Activated T-helper 17 cell treated with anti-CD3 and anti-CD28 coated beads, Interleukin-2, amount 50 U/mL, for 72 hours (primary cell): Measurements from ENCODE around the gene TMA16. TPM values are rescaled to one million over a fixed set of nuclear protein-coding genes. Genes with fewer than 3 reads are reported as not detected.

ENCODE experiments used
- ATAC-seq: fragments of 150-1000 bp; cut with Tn5 transposase; replicated peaks from 2 replicates; pipeline ENCODE4 v1.10.0; 2021; ENCODE audit warnings: mild to moderate bottlenecking, moderate library complexity
- H3K27ac Mint-ChIP-seq: one replicate; pipeline ENCODE4 v1.8.0; 2022; ENCODE audit warnings: mixed read lengths
- H3K27me3 Mint-ChIP-seq: one replicate; pipeline ENCODE4 v1.8.0; 2022; ENCODE audit warnings: mixed read lengths
- H3K36me3 Mint-ChIP-seq: one replicate; pipeline ENCODE4 v1.8.0; 2022; ENCODE audit warnings: low read depth, mild to moderate bottlenecking, mixed read lengths
- H3K4me1 Mint-ChIP-seq: one replicate; pipeline ENCODE4 v1.8.0; 2022; ENCODE audit warnings: mixed read lengths
- H3K4me3 Mint-ChIP-seq: one replicate; pipeline ENCODE4 v1.8.0; 2022; ENCODE audit warnings: mild to moderate bottlenecking, mixed read lengths
- H3K9me3 Mint-ChIP-seq: one replicate; pipeline ENCODE4 v1.8.0; 2022; ENCODE audit warnings: mixed read lengths
- total RNA-seq, 2 donors: library from RNA; stranded (reverse); gene quantifications; one replicate each; pipeline ENCODE4 v1.2.3, GENCODE V29; 2022

Gene TMA16
- total RNA-seq, 2 donors from 2014 or later = 21.7 to 37.7 TPM

GRCh38 chr4:163486321-163486720, 8.2 kb upstream of the TMA16 start:
- ATAC-seq = no peak
- Mint-ChIP-seq H3K9me3 (no peaks in the 10 kb centered on the region), H3K27me3 (peaks cover 11% of the 10 kb centered on the region), H3K4me3 (no peak overlapping the region), H3K36me3 (no peaks in the 10 kb centered on the region), H3K4me1 (peaks cover 5% of the 10 kb centered on the region), H3K27ac (no peak overlapping the region)

- no peak for ATAC-seq
- peaks cover 9% of the 10 kb centered on the region for H3K27me3 Mint-ChIP-seq
- no peaks in the 10 kb centered on the region for H3K36me3 Mint-ChIP-seq
- H3K4me3 Mint-ChIP-seq = no peak overlapping the region
- H3K9me3 Mint-ChIP-seq = no peaks in the 10 kb centered on the region
- H3K4me1 Mint-ChIP-seq = peaks cover 5% of the 10 kb centered on the region
- no peak overlapping the region for H3K27ac Mint-ChIP-seq
Observed at GRCh38 chr4:163489929-163490328, 4.6 kb upstream of the TMA16 start.

GRCh38 chr4:163492951-163493504, 1.5 kb upstream of the TMA16 start:
- H3K4me1 Mint-ChIP-seq = peaks cover 21% of the 10 kb centered on the region
- no peak for ATAC-seq
- peaks cover 14% of the 10 kb centered on the region for H3K36me3 Mint-ChIP-seq
- H3K27ac Mint-ChIP-seq = peak overlapping the region; percentile 98
- H3K9me3 Mint-ChIP-seq = no peaks in the 10 kb centered on the region
- H3K27me3 Mint-ChIP-seq = peaks cover 8% of the 10 kb centered on the region
- H3K4me3 Mint-ChIP-seq = peak overlapping the region; percentile 92

- H3K27ac Mint-ChIP-seq = peak overlapping the region; percentile 98
- peak overlapping the region; percentile 92 for H3K4me3 Mint-ChIP-seq
- H3K27me3 Mint-ChIP-seq = peaks cover 4% of the 10 kb centered on the region
- H3K9me3 Mint-ChIP-seq = no peaks in the 10 kb centered on the region
- H3K4me1 Mint-ChIP-seq = peaks cover 17% of the 10 kb centered on the region
- ATAC-seq = peak; percentile 50
- H3K36me3 Mint-ChIP-seq = peaks cover 14% of the 10 kb centered on the region
Observed at GRCh38 chr4:163493643-163494359, 689 bp upstream of the TMA16 start.

GRCh38 chr4:163495900-163496299, 1.4 kb downstream of the TMA16 start:
- Mint-ChIP-seq H3K4me1 (peaks cover 17% of the 10 kb centered on the region), H3K9me3 (no peaks in the 10 kb centered on the region), H3K36me3 (peaks cover 19% of the 10 kb centered on the region), H3K27ac (peak overlapping the region; percentile 98), H3K27me3 (no peaks in the 10 kb centered on the region), H3K4me3 (peak overlapping the region; percentile 92)
- ATAC-seq = peak; percentile 10

GRCh38 chr4:163500586-163500985, 6.1 kb downstream of the TMA16 start:
- Mint-ChIP-seq H3K36me3 (peaks cover 19% of the 10 kb centered on the region), H3K4me1 (peaks cover 21% of the 10 kb centered on the region), H3K27ac (no peak overlapping the region), H3K27me3 (no peaks in the 10 kb centered on the region), H3K9me3 (no peaks in the 10 kb centered on the region), H3K4me3 (no peak overlapping the region)
- ATAC-seq = no peak

GRCh38 chr4:163505374-163505773, 10.9 kb downstream of the TMA16 start:
- H3K36me3 Mint-ChIP-seq = peaks cover 47% of the 10 kb centered on the region
- ATAC-seq = no peak
- H3K27me3 Mint-ChIP-seq = no peaks in the 10 kb centered on the region
- no peaks in the 10 kb centered on the region for H3K9me3 Mint-ChIP-seq
- H3K4me1 Mint-ChIP-seq = peaks cover 5% of the 10 kb centered on the region
- no peak overlapping the region for H3K27ac Mint-ChIP-seq
- no peak overlapping the region for H3K4me3 Mint-ChIP-seq

- no peak overlapping the region for H3K4me3 Mint-ChIP-seq
- peaks cover 4% of the 10 kb centered on the region for H3K4me1 Mint-ChIP-seq
- peaks cover 95% of the 10 kb centered on the region for H3K36me3 Mint-ChIP-seq
- peak overlapping the region; percentile 11 for H3K27ac Mint-ChIP-seq
- H3K27me3 Mint-ChIP-seq = no peaks in the 10 kb centered on the region
- ATAC-seq = no peak
- H3K9me3 Mint-ChIP-seq = no peaks in the 10 kb centered on the region
Observed at GRCh38 chr4:163515198-163515597, 20.7 kb downstream of the TMA16 start.

GRCh38 chr4:163523791-163524365, 29.4 kb downstream of the TMA16 start:
- no peaks in the 10 kb centered on the region for H3K27me3 Mint-ChIP-seq
- H3K4me1 Mint-ChIP-seq = no peaks in the 10 kb centered on the region
- no peak overlapping the region for H3K4me3 Mint-ChIP-seq

GRCh38 chr4:163525982-163526381, 31.5 kb downstream of the TMA16 start:
- Mint-ChIP-seq H3K27me3 (no peaks in the 10 kb centered on the region), H3K4me3 (no peak overlapping the region), H3K36me3 (peaks cover 89% of the 10 kb centered on the region), H3K9me3 (no peaks in the 10 kb centered on the region), H3K27ac (no peak overlapping the region), H3K4me1 (no peaks in the 10 kb centered on the region)
- ATAC-seq = no peak

More at GRCh38 chr4:163523791-163524365, 29.4 kb downstream of the TMA16 start:
- Mint-ChIP-seq H3K36me3 (peaks cover 89% of the 10 kb centered on the region), H3K9me3 (no peaks in the 10 kb centered on the region), H3K27ac (peak overlapping the region; percentile 8)
- no peak for ATAC-seq

- Mint-ChIP-seq H3K27me3 (no peaks in the 10 kb centered on the region), H3K4me3 (no peak overlapping the region), H3K4me1 (no peaks in the 10 kb centered on the region), H3K36me3 (peaks cover 92% of the 10 kb centered on the region), H3K9me3 (no peaks in the 10 kb centered on the region), H3K27ac (no peak overlapping the region)
- ATAC-seq = no peak
Observed at GRCh38 chr4:163527172-163527571, 32.7 kb downstream of the TMA16 start.

GRCh38 chr4:163528653-163529052, 34.2 kb downstream of the TMA16 start:
- Mint-ChIP-seq H3K4me3 (no peak overlapping the region), H3K27ac (no peak overlapping the region), H3K4me1 (no peaks in the 10 kb centered on the region), H3K9me3 (no peaks in the 10 kb centered on the region), H3K27me3 (no peaks in the 10 kb centered on the region), H3K36me3 (peaks cover 81% of the 10 kb centered on the region)
- no peak for ATAC-seq

GRCh38 chr4:163534056-163534455, 39.6 kb downstream of the TMA16 start:
- Mint-ChIP-seq H3K4me3 (no peak overlapping the region), H3K27me3 (no peaks in the 10 kb centered on the region), H3K9me3 (no peaks in the 10 kb centered on the region), H3K27ac (no peak overlapping the region), H3K4me1 (no peaks in the 10 kb centered on the region), H3K36me3 (peaks cover 41% of the 10 kb centered on the region)
- no peak for ATAC-seq

- ATAC-seq = no peak
- H3K27me3 Mint-ChIP-seq = no peaks in the 10 kb centered on the region
Observed at GRCh38 chr4:163535657-163536056, 41.2 kb downstream of the TMA16 start.

GRCh38 chr4:163536091-163536490, 41.6 kb downstream of the TMA16 start:
- H3K4me3 Mint-ChIP-seq = no peak overlapping the region
- H3K9me3 Mint-ChIP-seq = no peaks in the 10 kb centered on the region
- no peaks in the 10 kb centered on the region for H3K4me1 Mint-ChIP-seq
- peaks cover 20% of the 10 kb centered on the region for H3K36me3 Mint-ChIP-seq
- H3K27ac Mint-ChIP-seq = no peak overlapping the region
- H3K27me3 Mint-ChIP-seq = no peaks in the 10 kb centered on the region
- no peak for ATAC-seq

More at GRCh38 chr4:163535657-163536056, 41.2 kb downstream of the TMA16 start:
- Mint-ChIP-seq H3K4me3 (no peak overlapping the region), H3K9me3 (no peaks in the 10 kb centered on the region), H3K4me1 (no peaks in the 10 kb centered on the region), H3K27ac (no peak overlapping the region), H3K36me3 (peaks cover 25% of the 10 kb centered on the region)
